Camera-type eye (tissue), 1 donor: ENCODE measurements around the gene ARAP1. TPM values are rescaled to one million over a fixed set of nuclear protein-coding genes. Genes with fewer than 3 reads are reported as not detected.

Experiments
- total RNA-seq: library from RNA; depleted of rRNA; stranded (reverse); fragments of >200 nt; gene quantifications from one replicate; pipeline ENCODE4 v1.2.3, GENCODE V29; 2014

The ARAP1 gene
- total RNA-seq: 131 TPM

GRCh38 chr11:72752088-72752914, at the start of gene ARAP1:
Gene ARAP1, minus strand, starts transcription at chr11:72752408. Its CDS starts 25,280 bp downstream, at chr11:72727128.

GRCh38 chr11:72793425-72794367, 41.5 kb upstream of the ARAP1 start, which contains the start of gene STARD10:
Gene STARD10, minus strand, starts transcription at chr11:72794047. Its CDS starts 12,866 bp downstream, at chr11:72781181.

GRCh38 chr11:72673943-72674828, 78.0 kb downstream of the ARAP1 start, which contains the start of gene PDE2A:
Gene PDE2A, minus strand, starts transcription at chr11:72674422. Its CDS starts 215 bp downstream, at chr11:72674207.

Other genes with a start within 250 kb of the ARAP1 start
- gene PDE2A, start 78.0 kb downstream of the ARAP1 start, total RNA-seq: 16.2 TPM
- gene STARD10, start 41.6 kb upstream of the ARAP1 start, total RNA-seq: 27.0 TPM
- gene ATG16L2, start 62.0 kb upstream of the ARAP1 start, total RNA-seq: 33.3 TPM